Muscle of leg (tissue), 16 donors: Measurements from ENCODE around the gene KCND3. TPM values are rescaled to one million over a fixed set of nuclear protein-coding genes. Genes with fewer than 3 reads are reported as not detected.

Experiments
- DNase-seq: peaks from one replicate; pipeline ENCODE4 v3.0.0; 2013
- H3K27ac ChIP-seq: one replicate; pipeline ENCODE4 v1.5.1; 2013; ENCODE audit warnings: mild to moderate bottlenecking, low read length, control low read depth
- H3K27me3 ChIP-seq: one replicate; pipeline ENCODE4 v1.6.1; 2013; ENCODE audit warnings: low read length; ENCODE audit not compliant: control insufficient read depth, insufficient read depth
- H3K36me3 ChIP-seq: one replicate; pipeline ENCODE4 v1.6.1; 2013; ENCODE audit warnings: low read length; ENCODE audit not compliant: control insufficient read depth, insufficient read depth
- H3K4me1 ChIP-seq: one replicate; pipeline ENCODE4 v1.6.1; 2013; ENCODE audit warnings: low read length; ENCODE audit not compliant: control insufficient read depth, insufficient read depth
- H3K4me3 ChIP-seq: one replicate; pipeline ENCODE4 v1.5.1; 2013; ENCODE audit warnings: low read length, control low read depth
- H3K9me3 ChIP-seq: replicated peaks from 2 replicates; pipeline ENCODE4 v1.6.1; 2013; ENCODE audit warnings: low read depth, low read length; ENCODE audit not compliant: control insufficient read depth
- WGBS: methylation state at CpG from one replicate; pipeline ENCODE4 v1.1.5; 2013; ENCODE audit warnings: missing lambda C conversion rate; ENCODE audit not compliant: insufficient coverage; 5-methylcytosine and 5-hydroxymethylcytosine counted together
- long read RNA-seq, 11 donors: transcript quantifications; one replicate each; lab custom pipeline, GENCODE V29; 2026
- polyA plus RNA-seq, 8 donors: library from polyadenylated mRNA; unstranded; fragments of 120-200 nt; gene quantifications; one replicate each; pipeline versions ENCODE4 v1.2.1 to v1.2.3, GENCODE V29; 2013; ENCODE audit warnings: inconsistent platforms in 1 of 8, low replicate concordance in 1 of 8; ENCODE audit not compliant: insufficient read length in 8 of 8, insufficient read depth in 1 of 8
- total RNA-seq: library from RNA; stranded (reverse); fragments of 120-200 nt; gene quantifications from one replicate; pipeline ENCODE4 v1.2.4, GENCODE V29; 2013

KCND3 gene
- 0.84 TPM for total RNA-seq
- polyA plus RNA-seq: 1 to 10 TPM; 1.3 to 1.9 (median 1.5) TPM
- long read RNA-seq, donor 1: 0 reads
- long read RNA-seq, donor 2: 0 reads
- long read RNA-seq, donor 3: 0 reads
- long read RNA-seq, donor 4: 0 reads
- long read RNA-seq, donor 5: 0 reads
- long read RNA-seq, donor 6, full-length matches to known transcripts: 1 of 1 reads
- long read RNA-seq, donor 6, partial matches to known transcripts: 0 of 1 reads
- long read RNA-seq, donor 6, other reads (novel, unspliced or antisense): 0 of 1 reads
- long read RNA-seq, donor 7: 0 reads
- long read RNA-seq, donor 8, full-length matches to known transcripts: 1 of 1 reads
- long read RNA-seq, donor 8, partial matches to known transcripts: 0 of 1 reads
- long read RNA-seq, donor 8, other reads (novel, unspliced or antisense): 0 of 1 reads
- long read RNA-seq, donor 9: 0 reads
- long read RNA-seq, donor 10: 0 reads
- long read RNA-seq, donor 11: 0 reads

DNA sequence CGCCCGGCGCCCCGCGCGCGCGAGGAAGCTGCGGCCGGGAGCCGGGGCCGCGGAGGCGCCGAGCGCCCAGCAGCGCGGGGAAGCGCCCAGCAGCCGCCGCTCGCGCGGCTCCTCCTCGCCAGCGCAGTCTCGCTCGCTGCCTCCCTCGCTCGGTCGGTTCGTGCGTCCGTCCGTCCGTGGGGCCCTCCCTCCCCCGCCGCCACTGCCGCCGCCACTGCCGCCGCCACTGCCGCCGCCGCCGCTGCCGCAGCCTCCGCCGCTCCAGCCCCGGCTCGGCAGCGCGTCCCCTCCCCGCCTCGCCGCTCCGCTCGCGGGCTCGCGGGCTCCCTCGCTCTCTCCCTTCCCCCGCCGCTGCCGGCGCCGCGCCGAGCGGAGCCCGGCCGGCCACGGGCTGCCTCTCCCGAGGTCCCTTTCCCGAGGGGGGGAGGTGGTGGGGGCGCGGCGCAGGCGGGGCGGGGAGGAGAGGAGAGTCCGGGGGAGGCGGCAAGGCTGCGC lies at the start of gene KCND3:
Gene KCND3, minus strand, starts transcription at position 138 of the 495 bp plus-strand sequence.
- H3K9me3 ChIP-seq: no peaks in the 10 kb centered on the region
- no peaks in the 10 kb centered on the region for H3K36me3 ChIP-seq
- H3K27ac ChIP-seq: no peak within 1 kb of the TSS
- H3K4me1 ChIP-seq: peaks cover 33% of the 10 kb centered on the region
- peak within 1 kb of the TSS; percentile 44 for H3K4me3 ChIP-seq
- peak; percentile 45 for DNase-seq
- peaks cover 84% of the 10 kb centered on the region for H3K27me3 ChIP-seq
- 0% methylated on average over 58 of the region's 83 CpGs for WGBS

GRCh38 chr1:112034277-112034676 lies 44.8 kb upstream of the KCND3 start:
- no peak for DNase-seq
- no peaks in the 10 kb centered on the region for H3K9me3 ChIP-seq
- no CpG with 5 or more reads among the region's 1 CpG for WGBS

GRCh38 chr1:112033439-112034120 lies 44.1 kb upstream of the KCND3 start:
- Histone ChIP-seq H3K36me3 (no peaks in the 10 kb centered on the region), H3K4me1 (peaks cover 4% of the 10 kb centered on the region), H3K27ac (no peak overlapping the region), H3K27me3 (peaks cover 3% of the 10 kb centered on the region), H3K9me3 (no peaks in the 10 kb centered on the region), H3K4me3 (no peak overlapping the region)
- DNase-seq: no peak
- WGBS: no CpG with 5 or more reads among the region's 3 CpGs

More at GRCh38 chr1:112034277-112034676, 44.8 kb upstream of the KCND3 start:
- H3K4me3 ChIP-seq: no peak overlapping the region
- H3K36me3 ChIP-seq: no peaks in the 10 kb centered on the region
- H3K27ac ChIP-seq: no peak overlapping the region
- peaks cover 3% of the 10 kb centered on the region for H3K27me3 ChIP-seq
- peaks cover 4% of the 10 kb centered on the region for H3K4me1 ChIP-seq

DNA sequence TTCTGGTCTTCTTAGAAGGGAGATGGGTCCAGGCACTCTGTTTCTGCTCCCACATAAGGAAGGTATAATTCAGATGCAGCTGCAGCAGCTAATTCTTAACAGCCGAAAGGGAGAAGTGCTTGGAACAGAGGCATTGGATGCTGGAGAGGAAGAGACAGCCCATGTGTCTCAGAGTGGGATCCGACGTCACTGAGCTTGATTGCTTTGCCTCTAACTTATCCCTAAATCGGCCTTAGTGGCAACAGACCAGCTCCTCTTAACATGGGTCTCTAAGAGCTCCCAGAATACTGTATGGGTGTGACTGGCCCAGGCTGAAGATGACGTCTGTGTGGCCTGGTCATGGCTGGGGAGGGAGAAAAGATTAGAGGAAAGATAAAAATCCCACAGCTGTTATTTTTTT lies 40.7 kb upstream of the KCND3 start:
- DNase-seq: peak; percentile 86
- H3K36me3 ChIP-seq: no peaks in the 10 kb centered on the region
- H3K9me3 ChIP-seq: no peaks in the 10 kb centered on the region
- peaks cover 4% of the 10 kb centered on the region for H3K4me1 ChIP-seq
- H3K4me3 ChIP-seq: no peak overlapping the region
- H3K27ac ChIP-seq: no peak overlapping the region
- 0% methylated on average over 1 of the region's 5 CpGs for WGBS
- H3K27me3 ChIP-seq: no peaks in the 10 kb centered on the region

DNA sequence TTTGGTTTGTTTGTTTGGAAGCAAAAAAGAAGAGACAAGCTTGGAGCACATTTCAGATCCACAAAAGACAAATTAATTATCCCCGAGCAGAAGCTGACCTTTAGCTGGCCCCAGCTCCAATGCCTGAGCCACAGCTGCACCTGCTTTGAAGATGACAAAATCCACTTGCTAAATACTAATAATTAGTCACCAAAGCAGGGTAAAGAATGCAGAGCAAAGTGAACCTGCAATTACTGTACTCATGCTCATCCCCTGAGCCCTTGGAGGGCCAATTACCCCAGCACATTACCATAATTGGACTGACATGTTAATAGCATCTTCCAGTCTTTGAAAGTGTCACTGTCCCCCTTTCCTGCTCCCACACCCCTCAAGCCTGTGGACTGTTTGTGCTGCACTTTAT lies 38.2 kb upstream of the KCND3 start:
- Histone ChIP-seq H3K27me3 (no peaks in the 10 kb centered on the region), H3K27ac (no peak overlapping the region), H3K4me3 (no peak overlapping the region), H3K36me3 (no peaks in the 10 kb centered on the region), H3K4me1 (peaks cover 4% of the 10 kb centered on the region), H3K9me3 (no peaks in the 10 kb centered on the region)
- no peak for DNase-seq
- no CpG with 5 or more reads among the region's 1 CpG for WGBS

DNA sequence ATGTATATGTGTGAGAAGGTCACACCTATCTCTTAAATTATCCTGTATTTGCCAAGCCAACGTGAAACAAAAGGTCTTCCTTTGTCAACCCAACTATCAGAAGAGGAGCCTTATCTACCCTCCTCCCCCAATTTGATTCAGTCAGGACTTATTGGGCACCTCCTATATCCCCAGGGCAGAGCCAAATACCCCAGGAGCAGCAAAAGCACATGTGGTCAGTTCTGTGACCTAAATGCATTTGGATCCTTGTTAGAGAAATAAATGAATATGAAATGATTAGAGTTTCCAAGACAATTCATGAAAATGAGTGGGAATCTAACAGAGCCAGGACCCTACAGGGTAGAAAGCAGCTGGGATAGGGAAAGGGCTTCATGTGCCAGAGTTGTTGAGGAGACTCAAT lies 37.0 kb upstream of the KCND3 start:
- no peaks in the 10 kb centered on the region for H3K36me3 ChIP-seq
- 60% methylated on average over 1 of the region's 1 CpG for WGBS
- no peak for DNase-seq
- no peaks in the 10 kb centered on the region for H3K9me3 ChIP-seq
- peaks cover 4% of the 10 kb centered on the region for H3K4me1 ChIP-seq
- H3K27ac ChIP-seq: no peak overlapping the region
- no peaks in the 10 kb centered on the region for H3K27me3 ChIP-seq
- H3K4me3 ChIP-seq: no peak overlapping the region

GRCh38 chr1:112026016-112026415 lies 36.5 kb upstream of the KCND3 start:
- Histone ChIP-seq H3K9me3 (no peaks in the 10 kb centered on the region), H3K4me1 (peaks cover 4% of the 10 kb centered on the region), H3K27me3 (no peaks in the 10 kb centered on the region), H3K4me3 (no peak overlapping the region), H3K36me3 (no peaks in the 10 kb centered on the region), H3K27ac (no peak overlapping the region)
- WGBS: 47% methylated on average over 4 of the region's 5 CpGs
- DNase-seq: no peak

DNA sequence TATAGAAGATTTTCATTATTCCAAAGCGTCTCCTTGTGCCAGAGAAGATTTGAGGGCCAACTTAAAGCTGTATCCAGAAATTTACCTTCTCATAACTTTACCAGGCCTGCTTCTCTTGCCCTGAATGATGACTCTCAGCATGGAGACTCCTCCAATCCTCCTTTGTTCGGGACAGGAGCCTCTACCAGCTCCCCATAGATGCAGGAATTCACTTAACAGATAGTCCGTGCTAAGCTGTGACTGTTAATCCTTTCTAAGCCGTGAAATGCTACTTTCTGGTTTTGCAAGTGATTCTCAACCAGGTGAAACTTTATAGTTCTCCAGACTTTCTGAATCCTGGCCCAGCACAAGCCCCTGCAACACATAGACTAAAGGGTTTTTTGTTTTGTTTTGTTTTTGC lies 31.8 kb upstream of the KCND3 start:
- no peaks in the 10 kb centered on the region for H3K4me1 ChIP-seq
- no peak for DNase-seq
- H3K36me3 ChIP-seq: no peaks in the 10 kb centered on the region
- H3K4me3 ChIP-seq: no peak overlapping the region
- H3K9me3 ChIP-seq: no peaks in the 10 kb centered on the region
- H3K27ac ChIP-seq: no peak overlapping the region
- WGBS: 67% methylated on average over 4 of the region's 4 CpGs
- H3K27me3 ChIP-seq: peaks cover 4% of the 10 kb centered on the region

- Histone ChIP-seq H3K27me3 (peaks cover 13% of the 10 kb centered on the region), H3K27ac (no peak overlapping the region), H3K4me3 (no peak overlapping the region), H3K36me3 (no peaks in the 10 kb centered on the region), H3K4me1 (no peaks in the 10 kb centered on the region), H3K9me3 (no peaks in the 10 kb centered on the region)
- no peak for DNase-seq
- WGBS: 50% methylated on average over 2 of the region's 6 CpGs
Measured at GRCh38 chr1:112017183-112017582, 27.7 kb upstream of the KCND3 start.

DNA sequence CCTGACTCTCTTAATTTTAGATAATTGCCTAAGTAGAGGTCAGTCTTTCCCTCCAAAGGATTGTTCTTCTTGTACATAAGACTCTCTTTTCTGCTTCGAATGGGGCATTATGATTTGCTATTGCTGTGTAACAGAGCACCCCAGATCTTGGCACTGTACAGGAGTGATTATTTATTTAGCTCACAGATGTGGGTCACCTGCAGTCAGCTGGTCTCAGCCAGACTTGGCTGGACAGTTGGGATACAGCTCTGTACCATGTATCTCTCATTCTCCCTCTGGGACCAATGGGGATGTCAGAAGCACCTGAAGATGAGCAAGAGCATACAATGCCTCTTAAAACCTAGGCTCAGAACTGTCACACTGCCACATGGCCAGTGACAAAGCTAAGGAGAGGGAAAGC lies 23.4 kb upstream of the KCND3 start:
- Histone ChIP-seq H3K4me3 (no peak overlapping the region), H3K4me1 (no peaks in the 10 kb centered on the region), H3K27me3 (peaks cover 11% of the 10 kb centered on the region), H3K9me3 (no peaks in the 10 kb centered on the region), H3K36me3 (no peaks in the 10 kb centered on the region), H3K27ac (no peak overlapping the region)
- DNase-seq: no peak
- WGBS: no CpG with 5 or more reads among the region's 1 CpG
